ENCODE measurements around the gene TEKT5.
A peak's percentile ranks its signal among the peaks of the same experiment; 100 is the strongest.

TEKT5 gene

GRCh38 chr16:10607157-10607556 lies 87.6 kb downstream of the TEKT5 start:
- DNase-seq, result no peak

- DNase-seq, result no peak
Measured at GRCh38 chr16:10606607-10607006, 88.1 kb downstream of the TEKT5 start.

GRCh38 chr16:10605636-10606035 lies 89.1 kb downstream of the TEKT5 start:
- no peak for DNase-seq

GRCh38 chr16:10601444-10602408 lies 93.0 kb downstream of the TEKT5 start:
- no peak for DNase-seq

- DNase-seq, result no peak
Measured at GRCh38 chr16:10600782-10601443, 93.8 kb downstream of the TEKT5 start.

- DNase-seq, result no peak
Measured at GRCh38 chr16:10599626-10600025, 95.1 kb downstream of the TEKT5 start.

GRCh38 chr16:10598157-10598556 lies 96.6 kb downstream of the TEKT5 start:
- DNase-seq, result no peak

- DNase-seq, result no peak
Measured at GRCh38 chr16:10597187-10597601, 97.5 kb downstream of the TEKT5 start.

GRCh38 chr16:10594312-10594950 lies 100.3 kb downstream of the TEKT5 start:
- peak; percentile 100 for DNase-seq

- no peak for DNase-seq
Measured at GRCh38 chr16:10592611-10593010, 102.1 kb downstream of the TEKT5 start.

GRCh38 chr16:10590342-10590741 lies 104.4 kb downstream of the TEKT5 start:
- no peak for DNase-seq

GRCh38 chr16:10589109-10589508 lies 105.6 kb downstream of the TEKT5 start:
- DNase-seq, result peak; percentile 48

- DNase-seq, result no peak
Measured at GRCh38 chr16:10587622-10588021, 107.1 kb downstream of the TEKT5 start.

GRCh38 chr16:10584981-10585438 lies 109.7 kb downstream of the TEKT5 start:
- no peak for DNase-seq

- DNase-seq, result no peak
Measured at GRCh38 chr16:10583269-10583668, 111.5 kb downstream of the TEKT5 start.

GRCh38 chr16:10581507-10581906 lies 113.2 kb downstream of the TEKT5 start:
- DNase-seq, result no peak

- DNase-seq, result peak; percentile 40
Measured at GRCh38 chr16:10580883-10581247, 113.9 kb downstream of the TEKT5 start.

GRCh38 chr16:10579965-10580882 lies 114.5 kb downstream of the TEKT5 start, which contains the start of gene EMP2:
Gene EMP2, minus strand, starts transcription at chr16:10580598. Its CDS starts 32,981 bp downstream, at chr16:10547617.
- DNase-seq, result peak; percentile 90

GRCh38 chr16:10579575-10579964 lies 115.2 kb downstream of the TEKT5 start:
- DNase-seq, result no peak

GRCh38 chr16:10578474-10579316 lies 116.0 kb downstream of the TEKT5 start:
- DNase-seq, result peak; percentile 55

Data from DMS53 (cell line).